Measurements from ENCODE around the gene RIC8B.

The RIC8B gene

DNA sequence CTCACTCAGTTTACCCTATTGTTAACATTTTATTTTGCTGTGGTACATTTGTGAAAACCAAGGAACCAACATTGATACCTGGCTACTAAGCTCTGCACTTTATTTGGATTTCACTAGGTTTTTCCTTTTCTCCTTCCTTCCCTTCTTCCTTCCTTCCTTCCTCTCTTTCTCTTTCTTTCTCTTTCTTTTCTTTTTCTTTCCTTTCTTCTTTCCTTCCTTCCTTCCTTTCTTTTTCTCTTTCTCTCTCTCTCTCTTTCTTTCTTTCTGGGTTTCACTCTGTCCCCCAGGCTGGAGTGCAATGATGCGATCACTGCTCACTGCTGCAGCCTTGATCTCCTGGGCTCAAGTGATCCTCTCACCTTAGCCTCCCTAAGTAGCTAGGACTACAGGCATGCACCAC, 152.2 kb downstream of the RIC8B start:
- Histone ChIP-seq H3K27me3 (peaks cover 3% of the 10 kb centered on the region; the same call in 1 of the 2 replicates), H3K36me3 (no peaks in the 10 kb centered on the region), H3K4me3 (ENCODE audit: low read depth, low read length) (no peak overlapping the region), H3K9me3 (no peaks in the 10 kb centered on the region), H3K4me1 (no peaks in the 10 kb centered on the region)
- TF ChIP-seq, protein P1, sequence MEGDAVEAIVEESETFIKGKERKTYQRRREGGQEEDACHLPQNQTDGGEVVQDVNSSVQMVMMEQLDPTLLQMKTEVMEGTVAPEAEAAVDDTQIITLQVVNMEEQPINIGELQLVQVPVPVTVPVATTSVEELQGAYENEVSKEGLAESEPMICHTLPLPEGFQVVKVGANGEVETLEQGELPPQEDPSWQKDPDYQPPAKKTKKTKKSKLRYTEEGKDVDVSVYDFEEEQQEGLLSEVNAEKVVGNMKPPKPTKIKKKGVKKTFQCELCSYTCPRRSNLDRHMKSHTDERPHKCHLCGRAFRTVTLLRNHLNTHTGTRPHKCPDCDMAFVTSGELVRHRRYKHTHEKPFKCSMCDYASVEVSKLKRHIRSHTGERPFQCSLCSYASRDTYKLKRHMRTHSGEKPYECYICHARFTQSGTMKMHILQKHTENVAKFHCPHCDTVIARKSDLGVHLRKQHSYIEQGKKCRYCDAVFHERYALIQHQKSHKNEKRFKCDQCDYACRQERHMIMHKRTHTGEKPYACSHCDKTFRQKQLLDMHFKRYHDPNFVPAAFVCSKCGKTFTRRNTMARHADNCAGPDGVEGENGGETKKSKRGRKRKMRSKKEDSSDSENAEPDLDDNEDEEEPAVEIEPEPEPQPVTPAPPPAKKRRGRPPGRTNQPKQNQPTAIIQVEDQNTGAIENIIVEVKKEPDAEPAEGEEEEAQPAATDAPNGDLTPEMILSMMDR (IDR thresholded peaks at IDR 0.05; ENCODE audit: low read depth, low read length): no peak
- DNase-seq: no peak

- no peaks in the 10 kb centered on the region for H3K9me3 ChIP-seq
- TF ChIP-seq, protein P1 (IDR thresholded peaks at IDR 0.05; ENCODE audit: low read depth, low read length): no peak
These were observed 159.8 kb downstream of the RIC8B start for GRCh38 chr12:106934277-106934676.

More at GRCh38 chr12:106934277-106934676, 159.8 kb downstream of the RIC8B start:
- DNase-seq: no peak
- no peaks in the 10 kb centered on the region for H3K36me3 ChIP-seq
- no peaks in the 10 kb centered on the region for H3K27me3 ChIP-seq
- no peaks in the 10 kb centered on the region for H3K4me1 ChIP-seq
- no peak overlapping the region for H3K4me3 ChIP-seq (ENCODE audit: low read depth, low read length)

All from BE2C (cell line).